22Rv1 (cell line): Measurements from ENCODE around the gene PLXNA4.

Experiments used
- ZFX ChIP-seq: fragments of 450-650 bp; IDR thresholded peaks from 2 replicates; pipeline ENCODE4 v1.6.1; 2017; ENCODE audit warnings: antibody characterized with exemption, borderline replicate concordance
- TF ChIP-seq, protein P1 (sequence below): fragments of 450-650 bp; IDR thresholded peaks from 2 replicates; pipeline ENCODE4 v1.5.1; 2017; ENCODE audit warnings: mild to moderate bottlenecking

DNA sequence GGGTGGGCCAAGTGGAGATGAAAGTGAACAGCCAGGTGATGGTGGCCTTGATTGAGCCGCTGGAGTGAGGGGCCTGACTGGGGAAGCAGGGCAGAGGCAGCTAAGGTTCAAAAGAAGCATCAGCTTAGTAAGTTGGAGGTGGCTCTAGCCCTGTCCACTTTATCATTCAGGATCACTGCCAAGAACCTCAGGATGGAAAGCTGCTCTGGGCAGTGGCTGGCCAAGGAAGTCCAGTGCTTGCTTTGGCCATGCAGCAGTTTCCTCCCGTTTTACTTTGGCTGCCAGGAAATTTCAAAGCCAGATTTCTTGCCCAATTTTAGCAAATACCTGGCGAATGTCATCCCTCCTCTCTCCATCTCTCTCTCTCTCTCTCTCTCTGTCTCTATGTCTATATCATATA is 384.9 kb downstream of the PLXNA4 start:
- TF ChIP-seq, protein P1, sequence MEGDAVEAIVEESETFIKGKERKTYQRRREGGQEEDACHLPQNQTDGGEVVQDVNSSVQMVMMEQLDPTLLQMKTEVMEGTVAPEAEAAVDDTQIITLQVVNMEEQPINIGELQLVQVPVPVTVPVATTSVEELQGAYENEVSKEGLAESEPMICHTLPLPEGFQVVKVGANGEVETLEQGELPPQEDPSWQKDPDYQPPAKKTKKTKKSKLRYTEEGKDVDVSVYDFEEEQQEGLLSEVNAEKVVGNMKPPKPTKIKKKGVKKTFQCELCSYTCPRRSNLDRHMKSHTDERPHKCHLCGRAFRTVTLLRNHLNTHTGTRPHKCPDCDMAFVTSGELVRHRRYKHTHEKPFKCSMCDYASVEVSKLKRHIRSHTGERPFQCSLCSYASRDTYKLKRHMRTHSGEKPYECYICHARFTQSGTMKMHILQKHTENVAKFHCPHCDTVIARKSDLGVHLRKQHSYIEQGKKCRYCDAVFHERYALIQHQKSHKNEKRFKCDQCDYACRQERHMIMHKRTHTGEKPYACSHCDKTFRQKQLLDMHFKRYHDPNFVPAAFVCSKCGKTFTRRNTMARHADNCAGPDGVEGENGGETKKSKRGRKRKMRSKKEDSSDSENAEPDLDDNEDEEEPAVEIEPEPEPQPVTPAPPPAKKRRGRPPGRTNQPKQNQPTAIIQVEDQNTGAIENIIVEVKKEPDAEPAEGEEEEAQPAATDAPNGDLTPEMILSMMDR: no peak
- no peak for TF ChIP-seq ZFX
